Measurements from ENCODE around the gene KCNH2.

KCNH2 gene

GRCh38 chr7:150966002-150966401 lies 12.1 kb downstream of the KCNH2 start:
- Histone ChIP-seq H3K27ac (no peak overlapping the region), H3K9me3 (no peaks in the 10 kb centered on the region), H3K27me3 (peaks cover 99% of the 10 kb centered on the region), H3K4me1 (ENCODE audit: control insufficient read depth in 1 of 2, insufficient read depth in 1 of 2, low read depth in 1 of 2, low read length in 1 of 2) (no peaks in the 10 kb centered on the region), H3K36me3 (no peaks in the 10 kb centered on the region), H3K4me3 (ENCODE audit: low read depth in 1 of 2, low read length in 1 of 2) (no peak overlapping the region)
- TF ChIP-seq CTCF (IDR thresholded peaks at IDR 0.05), result no peak

GRCh38 chr7:150965273-150965830 lies 12.8 kb downstream of the KCNH2 start:
- Histone ChIP-seq H3K4me3 (ENCODE audit: low read depth in 1 of 2, low read length in 1 of 2) (no peak overlapping the region), H3K27me3 (peaks cover 99% of the 10 kb centered on the region), H3K27ac (no peak overlapping the region), H3K4me1 (ENCODE audit: control insufficient read depth in 1 of 2, insufficient read depth in 1 of 2, low read depth in 1 of 2, low read length in 1 of 2) (no peaks in the 10 kb centered on the region), H3K36me3 (no peaks in the 10 kb centered on the region), H3K9me3 (no peaks in the 10 kb centered on the region)
- TF ChIP-seq CTCF (IDR thresholded peaks at IDR 0.05), result no peak

GRCh38 chr7:150964593-150965111 lies 13.5 kb downstream of the KCNH2 start:
- TF ChIP-seq CTCF (IDR thresholded peaks at IDR 0.05), result no peak
- no peaks in the 10 kb centered on the region for H3K36me3 ChIP-seq
- H3K9me3 ChIP-seq, result no peaks in the 10 kb centered on the region
- no peak overlapping the region for H3K4me3 ChIP-seq (ENCODE audit: low read depth in 1 of 2, low read length in 1 of 2)
- H3K27ac ChIP-seq, result no peak overlapping the region
- H3K4me1 ChIP-seq (ENCODE audit: control insufficient read depth in 1 of 2, insufficient read depth in 1 of 2, low read depth in 1 of 2, low read length in 1 of 2), result no peaks in the 10 kb centered on the region
- H3K27me3 ChIP-seq, result peaks cover 100% of the 10 kb centered on the region

DNA sequence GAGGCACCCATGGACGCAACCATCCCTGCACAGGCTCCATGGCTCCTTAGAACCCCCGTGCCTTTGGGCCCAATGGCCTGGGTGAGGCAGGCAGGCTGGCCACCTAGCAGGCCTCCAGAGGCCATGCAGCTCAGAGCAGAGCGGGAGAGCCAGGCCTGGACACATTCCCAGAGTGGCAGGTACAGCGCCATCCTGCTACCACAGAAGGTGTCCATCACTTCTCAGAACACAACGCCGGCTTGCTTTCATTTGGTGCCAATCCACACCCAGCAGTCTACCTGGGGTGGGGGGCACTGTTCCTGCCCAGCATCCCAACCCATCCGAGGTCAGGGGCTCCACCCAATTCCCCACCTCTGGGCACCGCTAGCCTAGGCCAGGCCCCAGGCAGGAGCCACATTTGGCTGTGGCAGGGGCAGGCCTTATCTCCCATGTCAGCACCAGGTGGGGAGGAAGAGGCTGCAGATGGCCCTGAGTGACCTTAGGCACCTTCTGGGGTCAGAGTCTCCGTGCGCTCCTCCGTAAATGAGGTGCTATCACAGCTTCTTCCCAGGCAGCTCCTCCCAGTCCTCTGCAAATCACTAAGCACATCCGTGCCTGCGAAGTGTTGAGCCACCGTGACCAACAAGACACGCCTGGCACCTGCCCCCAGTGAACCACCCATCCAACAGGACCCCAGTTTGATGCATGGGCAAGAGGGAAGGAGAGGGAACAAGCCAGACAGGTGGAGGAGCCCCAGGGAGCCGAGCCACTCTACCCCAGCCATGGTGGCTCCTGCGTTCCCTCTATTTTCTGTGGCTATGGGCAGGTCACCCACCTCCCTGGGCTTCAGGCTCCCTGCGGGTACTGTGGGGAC lies 14.2 kb downstream of the KCNH2 start:
- Histone ChIP-seq H3K27ac (no peak overlapping the region), H3K4me1 (ENCODE audit: control insufficient read depth in 1 of 2, insufficient read depth in 1 of 2, low read depth in 1 of 2, low read length in 1 of 2) (no peaks in the 10 kb centered on the region), H3K36me3 (no peaks in the 10 kb centered on the region), H3K4me3 (ENCODE audit: low read depth in 1 of 2, low read length in 1 of 2) (no peak overlapping the region), H3K9me3 (no peaks in the 10 kb centered on the region), H3K27me3 (peaks cover 100% of the 10 kb centered on the region)
- no peak for TF ChIP-seq CTCF (IDR thresholded peaks at IDR 0.05)

- no peak for TF ChIP-seq CTCF (IDR thresholded peaks at IDR 0.05)
- Histone ChIP-seq H3K4me3 (ENCODE audit: low read depth in 1 of 2, low read length in 1 of 2) (no peak overlapping the region), H3K36me3 (no peaks in the 10 kb centered on the region), H3K27ac (no peak overlapping the region), H3K9me3 (no peaks in the 10 kb centered on the region), H3K4me1 (ENCODE audit: control insufficient read depth in 1 of 2, insufficient read depth in 1 of 2, low read depth in 1 of 2, low read length in 1 of 2) (no peaks in the 10 kb centered on the region), H3K27me3 (peaks cover 100% of the 10 kb centered on the region)
These were observed 15.3 kb downstream of the KCNH2 start for GRCh38 chr7:150962553-150963399.
